Gastroesophageal sphincter (tissue), 4 donors: ENCODE data around the gene PCSK4. TPM values are rescaled to one million over a fixed set of nuclear protein-coding genes. Genes with fewer than 3 reads are reported as not detected.

Source experiments
- ATAC-seq: fragments of 150-250 bp; one replicate; pipeline ENCODE4 v1.9.1; 2016; ENCODE audit warnings: mild to moderate bottlenecking, moderate library complexity
- H3K27ac ChIP-seq, 4 donors: fragments of 200-600 bp; sonication (generic) in 3 of 4; 1 replicate in 3 of 4; 2 replicates in 1 of 4; pipeline ENCODE4 v1.5.1; 2016 to 2019
- H3K27me3 ChIP-seq: fragments of 200-600 bp; sonication (generic); one replicate; pipeline ENCODE4 v1.5.1; 2019
- H3K36me3 ChIP-seq, 2 donors: fragments of 200-600 bp; sonication (generic); one replicate each; pipeline ENCODE4 v1.5.1; 2019; ENCODE audit warnings: control low read depth in 1 of 2
- H3K4me1 ChIP-seq, 3 donors: fragments of 200-600 bp; sonication (generic); 1 replicate in 2 of 3; 2 replicates in 1 of 3; pipeline ENCODE4 v1.5.1; 2016 to 2019; ENCODE audit warnings: control low read depth in 2 of 3
- H3K4me3 ChIP-seq, 2 donors: fragments of 200-600 bp; sonication (generic); one replicate each; pipeline ENCODE4 v1.5.1; 2019; ENCODE audit warnings: mild to moderate bottlenecking in 1 of 2, moderate library complexity in 1 of 2
- H3K9me3 ChIP-seq, 3 donors: fragments of 200-600 bp; sonication (generic); one replicate each; pipeline ENCODE4 v1.5.1; 2017 to 2019; ENCODE audit warnings: control low read depth in 2 of 3
- EP300 ChIP-seq: sonication (generic); formaldehyde crosslinking; IDR thresholded peaks from one replicate; pipeline ENCODE4 v1.6.1; 2017; ENCODE audit warnings: antibody characterized with exemption, mild to moderate bottlenecking
- POLR2A ChIP-seq, 2 donors: fragments of 450-650 bp; IDR thresholded peaks; one replicate each; pipeline ENCODE4 v1.6.1; 2017; ENCODE audit warnings: antibody characterized with exemption in 2 of 2, mild to moderate bottlenecking in 2 of 2, moderate library complexity in 1 of 2
- POLR2AphosphoS5 ChIP-seq: sonication (generic); formaldehyde crosslinking; IDR thresholded peaks from one replicate; pipeline ENCODE4 v1.6.1; 2017; ENCODE audit warnings: antibody characterized with exemption
- WGBS, 2 donors: methylation state at CpG; one replicate each; pipeline ENCODE4 v1.1.5; 2018; ENCODE audit warnings: low coverage in 1 of 2; 5-methylcytosine and 5-hydroxymethylcytosine counted together
- total RNA-seq, 4 donors: library from RNA; depleted of rRNA; stranded (reverse); fragments of >200 nt; gene quantifications; one replicate each; pipeline ENCODE4 v1.1.0, GENCODE V29; 2016
- TF ChIP-seq, protein P1 (sequence below), 4 experiments: fragments of 200-600 bp in 2 of 4; fragments of 450-650 bp in 2 of 4; sonication (generic) in 1 of 4; IDR thresholded peaks; one replicate each; pipeline ENCODE4 v1.5.1; 2017 to 2019; ENCODE audit warnings: antibody characterized with exemption in 4 of 4, mild to moderate bottlenecking in 2 of 4, moderate library complexity in 2 of 4

The PCSK4 gene
- total RNA-seq, 4 donors from 2014 or later, result 0.94 to 2.2 (median 2.0) TPM

DNA sequence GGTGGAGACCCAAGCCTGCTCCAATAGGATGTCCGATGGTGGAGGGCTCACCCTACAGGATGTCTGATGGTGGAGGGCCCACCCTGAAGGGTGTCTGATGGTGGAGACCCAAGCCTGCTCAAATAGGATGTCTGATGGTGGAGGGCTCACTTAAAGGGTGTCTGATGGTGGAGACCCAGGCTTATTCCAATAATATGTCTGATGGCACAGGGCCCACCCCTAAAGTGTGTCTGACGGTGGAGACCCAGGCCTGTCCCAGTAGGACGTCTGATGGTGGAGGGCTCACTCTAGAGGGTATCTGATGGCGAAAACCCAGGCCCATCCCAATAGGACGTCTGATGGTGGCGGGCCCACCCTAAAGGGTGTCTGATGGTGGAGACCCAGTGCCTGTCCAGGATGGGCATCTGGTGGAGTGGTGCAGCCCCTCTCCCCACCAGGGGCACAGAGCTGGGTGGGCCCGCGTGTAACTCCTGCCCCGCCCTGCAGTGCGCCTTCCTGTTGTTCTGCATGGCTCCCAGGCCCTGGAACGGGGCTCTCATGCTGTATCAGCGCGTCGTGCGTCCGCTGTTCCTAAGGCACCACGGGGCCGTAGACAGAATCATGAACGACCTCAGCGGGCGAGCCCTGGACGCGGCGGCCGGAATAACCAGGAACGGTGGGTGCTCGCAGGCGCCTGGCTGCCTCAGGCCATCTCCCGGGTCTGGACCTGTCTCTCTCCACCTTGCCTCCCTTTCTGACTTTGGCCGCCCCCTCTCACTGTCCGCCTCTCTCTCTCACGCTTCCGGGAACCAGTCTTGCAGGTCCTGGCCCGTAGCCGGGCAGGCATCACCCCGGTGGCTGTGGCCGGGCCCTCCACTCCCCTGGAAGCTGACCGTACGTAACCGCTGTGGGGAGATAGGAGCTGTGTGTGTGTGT lies 5.9 kb upstream of the PCSK4 start:
- no peak overlapping the region for H3K4me3 ChIP-seq
- H3K27ac ChIP-seq, result no peak overlapping the region
- ATAC-seq, result no peak
- 70 to 73% methylated on average over 3 to 9 of the region's 40 CpGs for WGBS, 2 donors
- H3K4me1 ChIP-seq, result peaks cover 0 to 8% (median 4%) of the 10 kb centered on the region in 3 donors
- H3K36me3 ChIP-seq, result no peaks in the 10 kb centered on the region
- H3K9me3 ChIP-seq, result no peaks in the 10 kb centered on the region
- TF ChIP-seq POLR2A (IDR thresholded peaks at IDR 0.05) (no peak), POLR2AphosphoS5 (no peak), EP300 (no peak)
- TF ChIP-seq, protein P1, sequence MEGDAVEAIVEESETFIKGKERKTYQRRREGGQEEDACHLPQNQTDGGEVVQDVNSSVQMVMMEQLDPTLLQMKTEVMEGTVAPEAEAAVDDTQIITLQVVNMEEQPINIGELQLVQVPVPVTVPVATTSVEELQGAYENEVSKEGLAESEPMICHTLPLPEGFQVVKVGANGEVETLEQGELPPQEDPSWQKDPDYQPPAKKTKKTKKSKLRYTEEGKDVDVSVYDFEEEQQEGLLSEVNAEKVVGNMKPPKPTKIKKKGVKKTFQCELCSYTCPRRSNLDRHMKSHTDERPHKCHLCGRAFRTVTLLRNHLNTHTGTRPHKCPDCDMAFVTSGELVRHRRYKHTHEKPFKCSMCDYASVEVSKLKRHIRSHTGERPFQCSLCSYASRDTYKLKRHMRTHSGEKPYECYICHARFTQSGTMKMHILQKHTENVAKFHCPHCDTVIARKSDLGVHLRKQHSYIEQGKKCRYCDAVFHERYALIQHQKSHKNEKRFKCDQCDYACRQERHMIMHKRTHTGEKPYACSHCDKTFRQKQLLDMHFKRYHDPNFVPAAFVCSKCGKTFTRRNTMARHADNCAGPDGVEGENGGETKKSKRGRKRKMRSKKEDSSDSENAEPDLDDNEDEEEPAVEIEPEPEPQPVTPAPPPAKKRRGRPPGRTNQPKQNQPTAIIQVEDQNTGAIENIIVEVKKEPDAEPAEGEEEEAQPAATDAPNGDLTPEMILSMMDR (IDR thresholded peaks at IDR 0.05), result no peak
- H3K27me3 ChIP-seq, result peaks cover 62% of the 10 kb centered on the region

DNA sequence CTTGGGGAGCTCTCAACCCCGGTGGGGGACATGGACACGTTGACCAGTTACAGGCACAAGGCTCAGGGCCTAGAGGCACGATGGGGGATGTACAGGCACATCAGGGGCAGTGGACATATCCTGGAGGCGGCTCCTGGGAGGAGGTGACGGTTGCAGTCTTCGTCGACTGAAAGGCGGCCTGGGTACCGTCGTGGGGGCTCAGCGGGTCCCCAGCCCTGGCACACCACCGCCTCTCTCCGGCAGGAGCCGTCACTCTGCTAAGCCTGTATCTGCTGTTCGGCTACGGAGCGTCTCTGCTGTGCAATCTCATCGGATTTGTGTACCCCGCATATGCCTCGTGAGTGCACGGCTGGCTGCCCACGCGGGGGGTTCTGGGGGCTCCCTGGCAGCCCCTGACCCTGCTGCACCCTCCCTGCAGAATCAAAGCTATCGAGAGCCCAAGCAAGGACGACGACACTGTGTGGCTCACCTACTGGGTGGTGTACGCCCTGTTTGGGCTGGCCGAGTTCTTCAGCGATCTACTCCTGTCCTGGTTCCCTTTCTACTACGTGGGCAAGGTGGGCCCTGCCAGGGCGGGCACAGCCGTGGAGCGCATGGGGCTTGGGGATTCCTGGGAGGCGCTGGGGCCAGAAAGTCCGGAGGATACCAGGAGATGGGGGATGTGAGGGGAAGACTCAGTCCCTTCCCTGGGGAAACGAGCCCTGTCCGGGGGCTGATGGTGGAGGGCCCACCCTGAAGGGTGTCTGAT lies 5.1 kb upstream of the PCSK4 start:
- 89% methylated on average over 8 of the region's 37 CpGs; no CpG with 5 or more reads in 1 of the 2 donors for whole genome bisulfite sequencing, 2 donors
- no peak for ATAC-seq
- Histone ChIP-seq H3K9me3 (no peaks in the 10 kb centered on the region), H3K4me1 (peaks cover 0 to 12% (median 4%) of the 10 kb centered on the region in 3 donors), H3K36me3 (no peaks in the 10 kb centered on the region), H3K27me3 (peaks cover 59% of the 10 kb centered on the region), H3K27ac (no peak overlapping the region), H3K4me3 (no peak overlapping the region)
- no peak for TF ChIP-seq EP300
- no peak for TF ChIP-seq POLR2AphosphoS5
- TF ChIP-seq, protein P1 (IDR thresholded peaks at IDR 0.05), result no peak
- no peak for TF ChIP-seq POLR2A (IDR thresholded peaks at IDR 0.05)

DNA sequence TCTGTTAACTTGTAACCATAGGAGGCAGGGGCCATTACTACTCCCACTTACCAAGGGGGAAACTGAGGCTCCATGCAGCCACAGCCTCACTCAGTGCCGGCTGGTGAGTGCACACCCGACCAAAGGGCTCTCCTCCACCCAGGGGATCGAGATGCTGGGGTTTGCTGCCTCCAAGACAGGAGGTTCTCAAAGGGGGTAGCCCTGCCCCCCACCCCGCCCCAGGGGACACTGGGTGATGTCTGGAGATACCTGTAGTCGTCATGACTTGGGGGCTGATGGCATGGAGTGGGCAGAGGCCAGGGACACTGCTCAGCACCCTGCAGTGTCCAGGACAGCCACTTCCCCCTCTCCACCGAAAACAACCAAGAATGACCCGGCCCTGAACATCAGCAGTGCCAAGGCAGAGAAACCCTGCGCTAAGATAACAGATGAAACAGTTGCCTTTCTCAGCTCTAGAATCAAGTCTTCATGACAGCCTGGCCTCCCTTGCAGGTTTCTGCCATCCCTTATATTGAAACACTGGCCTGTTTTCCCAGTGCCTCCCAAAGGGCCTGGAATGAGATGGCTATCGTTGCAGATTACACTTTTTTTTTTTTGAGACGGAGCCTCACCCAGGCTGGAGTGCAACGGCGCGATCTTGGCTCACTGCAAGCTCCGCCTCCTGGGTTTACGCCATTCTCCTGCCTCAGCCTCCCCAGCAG lies 4.1 kb upstream of the PCSK4 start:
- TF ChIP-seq EP300 (no peak), POLR2A (IDR thresholded peaks at IDR 0.05) (no peak), POLR2AphosphoS5 (no peak)
- TF ChIP-seq, protein P1 (IDR thresholded peaks at IDR 0.05), result no peak
- WGBS, 2 donors, result 30 to 64% methylated on average over 9 of the region's 15 CpGs
- Histone ChIP-seq H3K4me1 (peaks cover 0 to 21% (median 12%) of the 10 kb centered on the region in 3 donors), H3K9me3 (no peaks in the 10 kb centered on the region), H3K4me3 (no peak overlapping the region), H3K36me3 (no peaks in the 10 kb centered on the region), H3K27ac (no peak overlapping the region), H3K27me3 (peaks cover 53% of the 10 kb centered on the region)
- ATAC-seq, result no peak

DNA sequence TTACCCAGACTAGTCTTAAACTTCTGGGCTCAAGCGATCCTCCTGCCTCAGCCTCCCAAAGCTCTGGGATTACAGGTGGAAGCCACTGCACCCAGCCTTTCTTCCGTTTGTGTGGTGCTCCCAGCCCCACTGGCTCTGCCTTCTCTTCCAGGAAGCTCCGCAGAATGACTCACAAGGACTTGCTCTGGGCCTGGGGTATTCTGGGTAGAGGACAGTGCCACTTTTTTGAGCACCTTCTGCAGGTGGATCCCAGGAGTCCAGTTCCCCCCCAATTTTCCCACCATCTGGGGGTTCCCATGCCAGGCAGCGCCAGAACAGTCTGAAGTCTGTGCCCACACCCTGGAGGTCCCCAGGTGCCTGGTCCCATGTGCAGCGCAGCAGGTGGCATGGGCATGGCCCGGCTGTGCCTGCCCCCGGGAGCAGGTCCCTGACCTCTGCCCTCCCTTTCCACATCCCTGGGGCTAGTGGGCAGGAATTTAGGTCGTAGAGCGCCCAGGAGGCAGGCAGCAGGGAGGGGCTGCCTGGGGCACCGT lies 2.4 kb upstream of the PCSK4 start:
- no peak overlapping the region for H3K4me3 ChIP-seq
- H3K9me3 ChIP-seq, result no peaks in the 10 kb centered on the region

More for the DNA sequence above, 2.4 kb upstream of the PCSK4 start:
- TF ChIP-seq EP300 (no peak), POLR2AphosphoS5 (no peak), POLR2A (IDR thresholded peaks at IDR 0.05) (no peak)
- TF ChIP-seq, protein P1 (IDR thresholded peaks at IDR 0.05), result no peak
- Histone ChIP-seq H3K4me1 (peaks cover 0 to 23% (median 12%) of the 10 kb centered on the region in 3 donors), H3K27ac (no peak overlapping the region), H3K27me3 (peaks cover 41% of the 10 kb centered on the region), H3K36me3 (no peaks in the 10 kb centered on the region)
- ATAC-seq, result no peak
- WGBS, 2 donors, result 46 to 100% methylated on average over 1 to 2 of the region's 10 CpGs
